HG02852 (cell line): ENCODE results near the gene PMM2.
"Not testable (repeated sequence)": the region's sequence is repeated elsewhere in the genome, so short reads cannot be mapped to it uniquely, and the experiment has no call there.

Source experiments
- ATAC-seq: cut with Tn5 transposase; IDR thresholded peaks from one replicate; pipeline ENCODE4 v1.9.1; 2021; ENCODE audit warnings: mild to moderate bottlenecking, moderate library complexity; ENCODE audit not compliant: unreplicated experiment

PMM2 gene

DNA sequence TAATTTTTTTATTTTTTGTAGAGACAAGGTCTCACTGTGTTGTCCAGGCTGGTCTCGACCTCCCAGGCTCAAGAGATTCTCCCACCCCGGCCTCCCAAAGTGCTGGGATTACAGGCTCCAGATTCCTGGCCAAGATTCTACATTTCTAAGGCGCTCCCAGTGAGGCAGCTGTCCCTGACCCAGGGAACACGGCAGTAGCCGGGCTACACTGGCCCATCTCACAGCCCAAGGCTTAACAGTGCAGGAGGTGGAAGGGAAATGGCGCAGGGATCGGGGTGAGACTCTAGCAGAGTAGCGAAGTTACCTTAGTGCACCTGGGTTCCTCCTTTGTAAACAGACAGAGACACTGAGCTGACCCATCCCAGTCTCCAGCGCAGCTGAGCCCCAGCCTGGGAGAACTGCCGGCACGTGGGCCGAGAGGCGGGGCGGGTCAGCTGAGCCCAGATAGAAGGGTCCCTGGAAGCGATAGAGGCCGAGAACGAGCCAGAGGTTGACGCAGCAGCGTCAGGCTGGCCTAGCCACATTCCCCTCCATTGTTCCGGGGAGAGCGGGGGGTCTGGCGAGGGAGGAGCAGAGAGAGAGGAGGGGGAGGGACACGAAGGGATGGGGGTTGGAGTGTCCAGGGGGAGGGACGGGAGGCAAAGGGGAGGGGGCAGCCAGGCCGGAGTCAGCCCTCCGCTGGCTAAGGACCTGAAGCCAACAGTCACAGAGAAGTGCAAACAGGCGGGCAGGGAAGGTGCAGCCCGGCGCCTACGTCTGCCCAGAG, 68.7 kb downstream of the PMM2 start:
- no peak for ATAC-seq

DNA sequence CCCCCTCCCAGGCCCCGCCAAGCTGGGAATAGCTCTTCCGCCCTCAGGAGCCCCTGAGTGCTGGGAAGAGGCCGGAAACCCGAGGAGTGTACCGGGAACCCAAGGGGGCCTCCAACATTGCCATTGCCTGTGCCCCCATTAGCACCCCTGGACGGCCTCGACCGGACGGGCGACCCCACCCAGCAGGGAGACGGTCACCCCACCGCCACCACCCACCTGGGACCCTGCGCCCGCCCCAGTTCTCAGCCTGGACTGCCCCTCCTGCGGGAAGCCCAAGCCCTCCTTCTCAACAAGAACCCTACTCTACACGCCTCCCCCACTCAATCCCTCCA, 69.2 kb downstream of the PMM2 start:
- no peak for ATAC-seq

DNA sequence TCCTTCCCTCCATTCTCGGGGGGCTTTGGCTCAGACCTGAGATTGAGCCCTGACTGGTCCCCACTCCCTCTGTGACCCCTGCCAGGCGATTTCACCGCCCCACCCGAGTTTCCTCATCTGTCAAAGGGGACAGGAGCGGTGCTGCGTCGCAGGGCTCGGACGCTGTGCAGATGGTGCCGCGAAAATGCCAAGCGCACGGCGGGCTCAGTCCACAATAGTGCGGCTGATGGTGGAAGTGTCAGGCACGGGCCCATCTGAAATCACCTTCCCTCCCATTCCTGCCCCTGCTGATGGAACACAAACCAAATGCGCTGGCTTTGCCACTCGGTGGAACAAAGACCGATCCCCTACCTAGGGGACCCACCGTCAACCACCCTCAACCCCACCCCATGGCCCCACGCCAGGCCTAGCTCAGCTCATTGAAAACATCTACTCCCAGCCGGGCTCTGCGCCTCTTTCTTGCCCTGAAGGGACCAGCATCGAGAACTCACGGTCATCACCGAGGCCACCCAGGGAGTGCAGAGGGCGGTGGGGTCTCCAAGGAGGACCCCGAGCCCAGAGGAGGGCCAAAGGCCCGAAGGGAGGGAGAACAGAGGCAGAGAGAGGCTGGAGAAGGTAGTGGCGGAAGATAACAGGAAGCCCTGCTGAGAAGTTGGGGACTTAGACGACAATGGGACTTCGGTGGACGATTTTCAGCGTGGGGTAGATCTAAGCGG, 69.7 kb downstream of the PMM2 start:
- ATAC-seq: no peak

DNA sequence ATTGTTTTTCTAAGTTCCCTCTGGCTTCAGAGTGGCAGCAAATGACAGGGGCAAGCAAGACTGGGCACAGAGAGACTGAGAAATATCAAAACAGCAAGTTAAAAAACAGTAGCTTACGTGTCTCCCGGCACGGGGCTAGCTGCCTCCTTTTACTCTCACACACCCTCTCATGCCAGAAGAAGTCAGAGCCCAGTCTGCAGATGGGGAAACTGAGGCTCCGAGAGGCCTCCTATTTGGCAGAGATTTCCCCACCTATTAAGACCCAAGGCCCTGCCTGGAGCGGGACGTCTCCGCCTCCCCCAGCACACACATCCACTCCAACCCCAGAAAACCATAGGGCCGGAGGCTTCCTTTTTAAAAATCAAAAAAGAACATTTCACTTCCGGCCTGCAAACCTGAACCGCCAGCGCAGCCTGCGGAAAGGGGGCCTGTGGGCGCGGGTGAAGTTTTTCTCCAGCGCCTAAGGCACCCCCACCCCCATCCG, 70.3 kb downstream of the PMM2 start:
- no peak for ATAC-seq

DNA sequence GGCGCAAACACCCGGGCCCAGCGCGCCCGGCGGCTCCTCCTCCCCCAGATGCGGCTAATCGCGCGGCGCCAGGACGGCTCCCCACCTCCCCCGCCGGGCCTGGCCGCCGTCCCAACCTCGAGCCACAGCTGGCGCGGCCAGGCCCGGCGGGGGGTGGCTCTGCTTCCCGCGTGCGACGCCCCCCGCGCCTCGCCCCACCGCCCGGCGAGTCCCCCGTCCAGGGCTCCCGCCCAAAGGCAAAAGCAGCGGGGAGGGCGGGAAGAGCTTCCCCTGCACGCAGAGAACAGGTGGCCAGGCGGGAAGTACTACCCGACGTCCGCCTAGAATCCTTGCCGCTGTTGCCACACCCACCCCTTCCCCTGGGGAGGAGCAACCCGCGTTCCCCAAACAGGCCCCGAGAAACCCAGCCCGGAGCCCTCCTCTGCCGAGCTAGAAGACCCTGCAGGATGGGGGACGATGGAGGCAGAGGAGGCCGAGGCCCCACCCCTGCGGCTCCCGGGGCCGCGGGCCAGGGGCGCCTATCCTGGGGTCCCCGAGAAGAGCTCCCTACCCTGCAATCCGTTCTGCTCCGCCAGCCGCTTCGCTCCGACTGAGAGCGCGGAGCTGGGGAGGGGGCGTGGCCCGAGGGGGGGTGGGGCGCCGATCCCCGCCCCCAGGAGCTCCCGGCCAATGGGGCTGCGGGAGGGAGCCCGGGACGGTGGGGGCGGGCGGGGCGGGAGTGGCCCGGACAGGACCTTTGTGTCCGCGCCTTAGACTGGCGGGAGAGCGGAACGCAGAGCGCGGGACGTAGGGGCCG, 71.0 kb downstream of the PMM2 start, which contains the start of gene CARHSP1:
TSS of gene CARHSP1 (minus strand) at position 591 of the 796 bp plus-strand sequence. CDS start 9,678 bp downstream, outside the sequence.
- ATAC-seq: peak; percentile 67

DNA sequence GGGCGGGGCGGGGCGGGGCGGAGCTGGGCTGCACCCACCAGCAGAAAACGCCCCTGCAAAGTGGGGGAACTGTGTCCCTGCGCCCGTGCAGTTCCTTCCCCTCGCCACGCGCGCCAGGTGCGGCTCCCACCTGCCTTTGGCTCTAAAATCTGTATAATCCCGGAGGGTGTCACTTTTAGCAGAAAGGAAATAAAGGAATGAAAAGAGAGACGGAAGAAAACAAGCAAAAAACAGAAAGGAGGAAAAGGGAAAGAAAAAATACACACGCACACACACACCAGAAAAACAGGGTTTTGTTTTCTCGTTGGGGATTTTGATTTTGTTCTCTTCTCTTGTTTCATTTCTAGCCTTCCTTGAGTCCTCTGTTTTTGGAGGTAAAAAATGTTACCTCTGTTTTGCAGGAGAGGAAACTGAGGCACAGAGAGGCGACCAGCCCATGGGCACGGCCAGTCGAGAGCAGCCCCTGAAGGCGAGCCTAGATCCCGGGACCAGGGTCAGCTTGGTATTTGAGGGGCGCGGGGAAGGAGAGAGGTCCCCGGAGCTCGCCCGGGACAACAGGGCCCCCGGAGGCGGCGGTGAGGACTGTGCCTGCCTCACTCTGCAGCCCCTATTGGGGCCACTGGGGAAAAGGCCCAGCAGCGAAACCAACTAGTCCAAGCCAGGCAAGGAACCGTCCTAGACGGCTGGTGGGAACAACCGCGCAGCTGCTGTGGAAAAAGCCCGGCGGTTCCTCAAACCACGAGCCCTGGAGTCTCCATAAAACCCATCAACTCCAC, 71.8 kb downstream of the PMM2 start:
- ATAC-seq: no peak

DNA sequence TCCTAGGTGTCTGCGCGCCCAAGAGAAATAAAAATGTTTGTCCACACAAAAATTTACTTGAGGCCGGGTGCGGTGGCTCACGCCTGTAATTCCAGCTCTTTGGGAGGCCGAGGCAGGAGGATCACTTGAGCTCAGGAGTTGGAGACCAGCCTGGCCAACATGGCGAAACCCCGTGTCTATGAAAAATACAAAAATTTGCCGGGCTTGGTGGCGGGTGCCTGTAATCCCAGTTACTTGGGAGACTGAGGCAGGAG, 72.3 kb downstream of the PMM2 start:
- ATAC-seq: not testable (repeated sequence)

DNA sequence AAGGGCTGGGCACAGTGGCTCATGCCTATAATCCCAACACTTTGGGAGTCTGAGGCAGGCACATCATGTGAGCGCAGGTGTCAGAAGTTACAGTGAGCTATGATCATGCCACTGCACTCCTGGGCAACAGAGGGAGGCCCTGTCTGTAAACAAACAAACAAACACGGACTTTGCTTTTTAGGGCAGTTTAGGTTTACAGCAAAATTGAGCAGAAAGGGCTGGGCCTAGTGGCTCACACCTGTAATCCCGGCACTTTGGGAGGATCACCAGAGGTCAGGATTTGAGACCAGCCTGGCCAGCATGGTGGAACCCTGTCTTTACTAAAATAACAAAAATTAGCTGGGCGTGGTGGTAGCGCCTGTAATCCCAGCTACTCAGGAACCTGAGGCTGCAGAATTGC, 74.4 kb downstream of the PMM2 start:
- ATAC-seq: no peak

DNA sequence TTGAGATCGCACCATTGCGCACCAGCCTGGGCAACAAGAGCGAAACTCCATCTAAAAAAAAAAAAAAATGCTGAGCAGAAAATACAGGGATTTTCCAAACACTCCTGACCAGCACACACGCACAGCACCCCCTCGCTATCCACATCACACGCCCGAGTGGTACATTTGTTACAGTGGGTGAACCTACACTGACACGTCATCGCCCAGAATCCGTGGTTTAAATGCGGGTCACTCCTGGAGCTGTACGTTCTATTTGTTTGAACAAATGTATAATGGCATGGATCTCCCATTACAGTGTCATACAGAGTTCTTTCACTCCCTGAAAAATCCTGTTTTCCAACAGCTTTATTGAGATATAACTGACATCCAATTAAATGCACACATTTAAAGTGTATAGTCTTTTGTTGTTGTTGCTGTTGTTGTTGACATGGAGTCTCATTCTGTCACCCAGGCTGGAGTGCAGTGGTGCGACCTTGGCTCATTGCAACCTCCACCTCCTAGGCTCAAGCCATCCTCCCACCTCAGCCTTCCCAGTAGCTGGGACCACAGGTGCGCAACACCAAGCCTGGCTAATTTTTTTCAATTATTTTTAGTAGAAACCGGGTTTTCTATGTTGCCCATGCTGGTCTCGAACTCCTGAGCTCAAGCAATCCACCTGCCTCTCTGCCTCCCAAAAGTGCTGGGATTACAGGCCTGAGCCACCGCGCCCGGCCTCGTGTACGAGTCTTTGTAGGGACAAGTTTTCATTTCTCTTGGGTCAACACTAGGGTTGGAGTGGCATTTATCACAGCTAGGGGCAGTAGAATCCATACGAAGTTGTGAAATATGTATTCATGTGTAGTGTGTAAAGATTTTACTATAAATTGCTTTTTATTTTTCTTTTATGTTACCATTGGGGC, 75.6 kb downstream of the PMM2 start:
- no peak for ATAC-seq

DNA sequence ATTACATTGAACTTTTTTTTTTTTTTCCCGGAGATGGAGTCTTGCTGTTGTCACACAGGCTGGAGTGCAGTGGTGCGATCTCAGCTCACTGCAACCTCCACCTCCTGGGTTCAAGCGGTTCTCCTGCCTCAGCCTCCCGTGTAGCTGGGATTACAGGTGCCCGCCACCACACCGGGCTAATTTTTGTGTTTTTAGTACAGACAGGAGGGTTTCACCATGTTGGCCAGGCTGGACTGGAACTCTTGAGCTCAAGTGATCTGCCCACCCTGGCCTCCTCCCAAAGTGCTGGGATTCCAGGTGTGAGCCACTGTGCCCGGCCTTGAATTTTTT, 76.2 kb downstream of the PMM2 start:
- not testable (repeated sequence) for ATAC-seq

DNA sequence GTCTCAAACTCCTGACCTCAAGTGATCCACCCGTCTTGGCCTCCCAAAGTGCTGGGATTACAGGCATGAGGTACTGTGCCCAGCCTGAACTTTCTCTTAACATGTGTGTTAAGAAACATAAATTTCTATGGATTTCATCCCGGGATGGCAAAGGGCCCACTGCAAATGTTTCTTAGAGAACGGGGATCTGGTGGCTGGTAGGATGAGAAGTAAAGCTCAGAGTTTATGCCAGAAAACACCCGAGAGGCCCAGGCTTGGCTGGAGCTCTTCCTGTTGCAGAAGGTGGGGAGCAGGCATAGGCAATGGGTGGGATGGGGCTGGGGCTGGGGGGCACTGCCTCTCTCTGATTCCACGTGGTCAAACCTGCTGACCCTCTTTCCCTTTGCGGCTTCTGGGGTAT, 76.7 kb downstream of the PMM2 start:
- ATAC-seq: no peak

DNA sequence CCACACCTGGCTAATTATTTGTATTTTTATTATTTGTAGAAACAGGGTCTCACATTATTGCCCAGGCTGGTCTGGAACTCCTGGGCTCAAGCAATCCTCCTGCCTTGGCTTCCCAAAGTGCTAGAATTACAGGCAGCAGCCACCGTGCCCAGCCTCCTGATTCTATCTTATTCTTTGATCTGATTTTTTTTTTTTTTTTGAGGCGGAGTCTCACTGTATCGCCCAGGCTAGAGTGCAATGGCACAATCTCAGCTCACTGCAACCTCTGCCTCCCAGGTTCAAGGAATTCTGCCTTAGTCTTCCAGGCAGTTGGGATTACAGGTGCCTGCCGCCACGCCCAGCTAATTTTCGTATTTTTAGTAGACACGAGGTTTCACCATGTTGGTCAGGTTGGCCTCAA, 77.7 kb downstream of the PMM2 start:
- ATAC-seq: not testable (repeated sequence)

DNA sequence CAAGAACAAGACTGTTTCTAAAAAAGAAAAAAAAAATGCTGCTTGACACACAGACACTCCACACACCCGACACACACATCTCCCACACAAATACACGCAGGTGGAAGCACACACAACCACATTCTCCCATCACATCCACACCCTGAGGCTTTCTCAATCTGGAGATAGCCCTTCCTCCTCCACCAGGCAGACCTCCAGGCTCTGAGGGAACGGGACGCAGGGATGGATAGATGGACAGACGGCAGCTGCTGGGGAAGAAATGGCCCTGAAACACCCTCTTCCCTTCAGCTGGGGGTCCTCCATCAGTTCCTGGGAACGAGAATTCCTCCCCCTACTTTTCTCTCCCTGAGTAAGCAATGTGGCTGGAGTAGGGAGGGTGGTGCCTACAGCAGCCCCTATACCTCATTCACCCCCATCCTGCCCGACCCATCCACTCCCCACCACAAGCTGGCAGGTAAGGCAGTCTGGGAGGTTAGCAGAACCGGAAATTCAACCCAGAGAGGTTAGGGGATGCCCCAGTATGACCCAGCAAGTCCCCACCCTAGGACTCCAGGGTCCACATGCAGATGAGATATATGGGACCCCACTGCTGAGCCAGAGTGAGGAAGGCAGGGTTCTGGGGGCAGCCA, 80.4 kb downstream of the PMM2 start:
- ATAC-seq: no peak

DNA sequence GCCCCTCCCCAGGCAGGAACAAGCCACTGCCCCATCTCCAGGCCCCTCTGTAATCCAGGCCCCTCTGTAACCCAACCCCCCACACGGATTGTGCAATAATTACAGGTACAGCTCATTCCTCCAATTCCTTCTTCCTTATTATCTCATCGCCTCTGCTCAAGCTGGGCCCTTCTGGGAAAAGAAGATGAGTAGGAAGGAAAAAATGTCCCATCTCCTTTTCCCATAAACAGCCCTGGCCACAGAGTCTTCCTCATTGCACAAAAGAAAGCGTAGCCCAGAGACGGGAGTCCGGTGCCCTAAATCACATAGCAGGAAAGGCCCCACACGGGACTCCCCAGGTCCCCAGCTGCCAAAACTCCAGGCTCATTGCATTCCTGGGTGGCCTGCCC, 80.9 kb downstream of the PMM2 start:
- ATAC-seq: no peak

DNA sequence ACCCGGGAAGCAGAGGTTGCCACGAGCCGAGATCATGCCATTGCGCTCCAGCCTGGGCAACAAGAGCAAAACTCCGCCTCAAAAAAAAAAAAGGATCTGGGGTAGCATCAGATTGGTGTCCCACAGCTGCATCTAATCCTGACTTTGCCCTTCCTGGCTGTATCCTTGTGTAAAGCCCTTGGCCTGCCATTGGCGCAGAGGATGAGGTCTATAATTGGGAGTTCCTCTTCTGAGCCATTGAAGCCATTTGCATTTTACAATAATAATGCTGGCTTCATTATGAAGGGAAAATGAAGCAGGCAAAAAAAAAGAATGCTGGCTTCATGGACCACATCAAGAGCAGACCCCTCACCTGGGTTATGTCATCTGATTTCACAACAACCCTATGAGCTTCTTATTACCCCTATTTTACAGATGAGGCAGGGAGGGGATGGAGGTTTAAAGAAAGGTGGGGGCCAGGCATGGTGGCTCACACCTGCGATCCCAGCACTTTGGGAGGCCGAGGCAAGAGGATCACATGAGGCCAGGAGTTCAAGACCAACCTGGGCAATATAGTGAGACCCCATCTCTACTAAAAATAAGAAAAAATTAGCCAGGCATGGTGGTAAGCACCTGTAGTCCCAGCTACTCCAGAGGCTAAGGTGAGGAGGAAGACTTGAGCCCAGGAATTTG, 83.3 kb downstream of the PMM2 start:
- ATAC-seq: no peak

DNA sequence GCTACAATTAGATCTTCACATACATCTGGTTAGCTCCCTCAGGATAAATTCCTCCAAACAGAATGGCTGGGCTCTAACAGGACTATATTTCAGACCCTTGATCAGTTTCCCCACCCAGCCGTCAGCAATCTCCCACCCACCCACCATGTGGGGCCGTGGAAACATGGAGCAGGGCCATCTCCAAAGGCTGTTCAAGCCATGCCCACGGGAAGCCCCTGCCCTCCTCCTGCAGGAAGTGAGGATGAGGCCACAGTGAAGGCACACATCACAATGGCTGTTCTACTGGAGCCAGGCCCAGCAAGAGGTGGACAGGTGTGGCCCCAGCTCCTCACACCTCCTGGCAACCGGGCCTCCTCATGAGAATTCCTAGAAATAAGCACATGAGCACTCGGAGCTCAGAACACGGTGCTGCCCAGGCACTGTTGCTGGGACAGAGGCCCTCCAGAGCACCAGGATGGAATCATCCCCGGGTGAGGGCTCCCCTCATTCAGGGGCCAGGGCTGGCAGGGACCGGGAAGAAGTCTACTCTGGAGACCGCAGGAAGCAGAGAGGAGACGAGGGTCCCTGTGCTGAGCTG, 84.5 kb downstream of the PMM2 start, which contains the start of gene LITAFD:
TSS of gene LITAFD (plus strand) at position 311 of the 577 bp plus-strand sequence. CDS start 2,005 bp downstream, outside the sequence.
- no peak for ATAC-seq

DNA sequence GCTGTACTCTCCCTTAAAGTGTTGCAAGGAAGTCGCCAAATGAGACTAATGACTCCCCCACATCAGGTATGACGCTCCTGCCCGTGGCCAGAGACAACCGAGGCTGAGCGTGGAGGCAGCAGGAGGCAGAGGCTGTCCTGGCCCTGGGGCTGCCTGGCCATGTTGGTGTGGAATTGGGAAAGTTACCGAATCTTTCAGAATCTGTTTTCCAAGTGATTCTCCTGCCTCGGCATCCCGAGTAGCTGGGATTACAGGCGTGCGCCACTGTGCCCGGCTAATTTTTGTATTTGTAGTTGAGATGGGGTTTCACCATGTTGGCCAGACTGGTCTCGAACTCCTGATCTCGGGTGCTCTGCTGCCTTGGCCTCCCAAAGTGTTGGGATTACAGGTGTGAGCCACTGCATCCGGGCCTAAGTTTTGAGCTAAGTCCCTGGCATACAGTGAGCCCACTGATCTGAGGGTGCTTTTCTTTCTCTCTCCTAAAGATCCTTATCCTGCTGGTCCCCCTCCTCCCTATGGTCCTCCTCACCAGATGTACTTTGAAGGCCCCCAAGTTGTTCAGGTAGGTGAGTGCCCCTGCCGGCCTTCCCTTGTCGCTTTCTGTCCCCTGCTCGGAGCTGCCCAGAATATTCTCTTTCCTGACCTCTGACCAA, 85.2 kb downstream of the PMM2 start:
- ATAC-seq: no peak
